ENCODE measurements around the gene GKN2. TPM values are rescaled to one million over a fixed set of nuclear protein-coding genes. Genes with fewer than 3 reads are reported as not detected.

Gene GKN2
- total RNA-seq, 2 experiments from 2014 or later, result not detected

DNA sequence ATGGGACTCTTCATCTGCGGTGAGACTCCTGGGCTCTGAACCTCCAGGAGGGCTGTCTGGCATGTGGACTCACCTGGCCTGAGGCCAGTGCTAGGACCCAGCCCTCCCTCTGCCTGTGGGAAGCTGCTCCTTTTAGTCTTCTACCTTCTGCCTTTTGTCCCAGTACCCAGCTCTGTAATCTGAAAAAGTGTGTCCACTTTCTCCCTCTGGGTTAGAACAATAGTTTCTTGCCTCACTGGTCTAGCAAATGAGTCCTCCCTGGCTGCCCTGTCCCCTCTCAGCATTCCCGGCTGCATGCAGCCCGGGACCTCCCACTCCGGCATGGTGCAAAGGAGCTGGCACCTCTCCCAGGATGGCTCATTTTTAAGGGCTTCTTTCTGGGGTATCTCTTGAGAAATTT is 25.9 kb downstream of the GKN2 start:
- Mint-ChIP-seq H3K4me3 (no peak overlapping the region), H3K9me3 (no peaks in the 10 kb centered on the region)
- POLR2A ChIA-PET, result interaction anchor here (0.9 kb wide), 1 partner anchor 460 kb away, joined by 3 read pairs; the partner anchor contains the start of genes APLF and FBXO48

DNA sequence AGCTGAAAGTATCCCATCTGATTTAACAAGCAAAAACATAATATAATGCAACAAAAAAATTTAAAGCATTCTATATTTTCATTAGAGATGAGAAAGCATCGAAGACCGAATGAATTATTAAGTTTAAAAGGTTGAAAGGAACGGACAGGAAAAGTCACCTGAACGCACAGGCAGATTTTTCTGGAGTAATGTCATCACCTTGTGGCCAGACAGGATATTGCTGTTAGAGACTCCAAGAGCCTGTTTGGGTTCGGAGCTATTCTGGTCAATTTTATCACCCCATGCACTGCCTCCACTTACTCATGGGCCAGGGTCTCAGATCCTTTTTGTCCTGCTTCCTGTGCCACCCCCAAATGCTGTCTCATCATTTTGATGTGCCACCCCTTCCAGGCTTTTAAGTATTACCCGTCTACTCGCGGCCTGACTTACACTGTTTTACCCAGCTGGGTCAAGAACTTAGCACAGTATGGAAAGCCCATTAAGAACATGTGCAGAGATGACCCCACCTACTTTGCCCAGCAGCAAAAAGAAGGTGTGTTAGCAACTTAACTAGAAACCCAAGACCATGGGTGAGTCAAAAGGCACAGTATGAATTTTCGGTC is 27.3 kb downstream of the GKN2 start:
- no peaks in the 10 kb centered on the region for H3K36me3 Mint-ChIP-seq (ENCODE audit: low read depth)
- POLR2A ChIA-PET, result interaction anchor here (0.5 to 2.3 kb wide), 9 partner anchors 12 to 575 kb away, joined by 3 to 15 read pairs (median 4); partner anchors contain the start of genes APLF and FBXO48
- no peak overlapping the region for H3K4me3 Mint-ChIP-seq
- peaks cover 24% of the 10 kb centered on the region for H3K27me3 Mint-ChIP-seq
- CTCF ChIA-PET, result interaction anchor here (0.6 to 5.0 kb wide), 45 partner anchors 9 to 460 kb away, joined by 3 to 75 read pairs (median 5); partner anchors contain the start of genes APLF and FBXO48
- no peak overlapping the region for H3K27ac Mint-ChIP-seq
- H3K4me1 Mint-ChIP-seq, result peaks cover 9% of the 10 kb centered on the region
- no peaks in the 10 kb centered on the region for H3K9me3 Mint-ChIP-seq
- peak; percentile 64 for DNase-seq

More for the DNA sequence above, 25.9 kb downstream of the GKN2 start:
- CTCF ChIA-PET, result interaction anchor here (0.5 to 5.0 kb wide), 14 partner anchors 10 to 462 kb away, joined by 3 to 75 read pairs (median 12); partner anchors contain the start of genes APLF, ARHGAP25 and FBXO48
- H3K27ac Mint-ChIP-seq, result no peak overlapping the region
- no peak for DNase-seq
- H3K4me1 Mint-ChIP-seq, result peaks cover 9% of the 10 kb centered on the region
- peaks cover 31% of the 10 kb centered on the region for H3K27me3 Mint-ChIP-seq
- no peaks in the 10 kb centered on the region for H3K36me3 Mint-ChIP-seq (ENCODE audit: low read depth)

DNA sequence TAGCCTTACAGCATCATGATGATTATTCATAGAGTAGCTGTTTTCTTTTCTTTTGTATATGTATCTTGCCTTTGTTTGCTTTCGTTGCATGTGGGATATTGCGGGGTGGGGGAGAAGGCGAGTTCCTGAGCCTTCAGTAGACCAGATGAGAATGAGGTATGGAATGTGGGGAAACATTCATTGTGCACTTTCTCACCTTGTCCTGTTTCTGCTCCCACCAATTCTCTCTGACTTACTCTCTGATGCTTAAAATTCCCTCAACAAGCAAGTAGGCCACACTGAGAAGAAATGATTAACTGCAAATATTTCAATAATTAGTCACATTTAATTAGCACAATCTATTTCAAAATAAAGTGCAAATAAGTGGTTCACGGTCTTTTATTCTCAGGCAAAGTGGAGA is 31.0 kb downstream of the GKN2 start:
- CTCF ChIA-PET, result interaction anchor here (1.0 to 2.6 kb wide), 4 partner anchors 14 to 458 kb away, joined by 3 to 10 read pairs (median 6); no protein-coding TSS in a partner anchor
- Mint-ChIP-seq H3K36me3 (ENCODE audit: low read depth) (no peaks in the 10 kb centered on the region), H3K27ac (no peak overlapping the region), H3K9me3 (no peaks in the 10 kb centered on the region), H3K4me1 (peaks cover 9% of the 10 kb centered on the region), H3K27me3 (peaks cover 2% of the 10 kb centered on the region), H3K4me3 (no peak overlapping the region)
- DNase-seq, result no peak
- POLR2A ChIA-PET, result interaction anchor here (0.9 to 1.2 kb wide), 3 partner anchors 168 to 456 kb away, joined by 3 to 4 read pairs (median 4); no protein-coding TSS in a partner anchor

DNA sequence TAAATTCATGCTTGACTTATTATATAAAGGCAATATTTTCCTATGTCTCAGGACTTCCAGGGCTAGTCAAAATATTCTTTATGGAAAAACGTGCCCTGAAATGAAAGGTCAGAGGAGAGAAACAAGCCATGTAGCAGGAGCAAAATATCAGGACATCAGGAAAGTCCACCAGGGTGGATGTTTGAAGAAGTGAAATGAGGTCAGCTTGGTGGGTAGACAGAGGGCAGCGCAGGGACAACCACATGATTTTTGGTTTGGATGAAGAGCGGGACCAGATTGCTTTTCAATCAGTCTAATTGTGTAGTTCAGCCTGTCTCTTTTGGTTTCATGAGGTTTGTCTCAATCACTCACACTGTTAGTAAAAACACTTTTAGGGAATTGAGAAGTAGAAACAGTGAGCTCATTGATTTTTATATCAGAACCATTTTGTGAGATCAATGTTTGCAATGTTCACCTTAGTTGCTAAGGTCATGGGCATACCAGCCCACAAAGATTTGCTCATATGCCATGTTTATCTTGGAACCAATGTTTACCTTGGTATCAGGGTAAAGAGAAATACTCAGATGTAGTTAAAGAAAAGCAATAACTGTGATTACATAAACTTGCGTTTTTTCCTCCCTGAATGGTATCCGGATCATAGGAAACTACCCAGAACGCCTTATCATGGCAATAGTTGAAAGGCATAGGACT is 32.1 kb downstream of the GKN2 start:
- H3K36me3 Mint-ChIP-seq (ENCODE audit: low read depth), result no peaks in the 10 kb centered on the region
- H3K4me3 Mint-ChIP-seq, result no peak overlapping the region
- H3K4me1 Mint-ChIP-seq, result peaks cover 16% of the 10 kb centered on the region
- peaks cover 2% of the 10 kb centered on the region for H3K27me3 Mint-ChIP-seq
- no peak for DNase-seq
- ChIA-PET CTCF (interaction anchor here (1.0 to 2.6 kb wide), 3 partner anchors 79 to 457 kb away, joined by 3 to 10 read pairs (median 3); no protein-coding TSS in a partner anchor), POLR2A (no interaction called here)
- no peaks in the 10 kb centered on the region for H3K9me3 Mint-ChIP-seq
- H3K27ac Mint-ChIP-seq, result no peak overlapping the region

DNA sequence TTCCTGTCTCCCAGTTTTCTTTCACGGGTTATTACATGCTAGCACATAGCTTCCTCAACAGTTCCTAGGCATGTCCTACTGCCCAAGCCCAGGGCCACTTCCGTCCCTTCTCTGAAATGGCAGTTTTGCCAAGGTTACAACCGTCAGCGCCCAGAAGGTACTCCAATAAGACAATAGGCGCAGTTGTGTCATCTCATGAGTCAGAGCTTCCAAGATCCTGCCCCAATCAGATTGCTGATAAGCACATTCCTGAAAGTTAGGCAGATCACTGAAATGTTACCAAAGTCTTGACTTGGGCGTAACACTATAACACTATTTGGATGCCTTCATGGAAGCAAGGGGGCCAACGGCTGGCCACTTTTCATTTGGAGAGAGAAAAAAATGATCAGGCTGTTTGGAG is 34.2 kb downstream of the GKN2 start:
- H3K27ac Mint-ChIP-seq, result no peak overlapping the region
- H3K4me1 Mint-ChIP-seq, result peaks cover 14% of the 10 kb centered on the region
- ChIA-PET POLR2A (no interaction called here), CTCF (interaction anchor here (0.8 to 1.6 kb wide), 3 partner anchors 9 to 431 kb away, joined by 3 read pairs; no protein-coding TSS in a partner anchor)
- H3K27me3 Mint-ChIP-seq, result no peaks in the 10 kb centered on the region
- H3K9me3 Mint-ChIP-seq, result no peaks in the 10 kb centered on the region
- no peak for DNase-seq
- H3K4me3 Mint-ChIP-seq, result no peak overlapping the region
- no peaks in the 10 kb centered on the region for H3K36me3 Mint-ChIP-seq (ENCODE audit: low read depth)

DNA sequence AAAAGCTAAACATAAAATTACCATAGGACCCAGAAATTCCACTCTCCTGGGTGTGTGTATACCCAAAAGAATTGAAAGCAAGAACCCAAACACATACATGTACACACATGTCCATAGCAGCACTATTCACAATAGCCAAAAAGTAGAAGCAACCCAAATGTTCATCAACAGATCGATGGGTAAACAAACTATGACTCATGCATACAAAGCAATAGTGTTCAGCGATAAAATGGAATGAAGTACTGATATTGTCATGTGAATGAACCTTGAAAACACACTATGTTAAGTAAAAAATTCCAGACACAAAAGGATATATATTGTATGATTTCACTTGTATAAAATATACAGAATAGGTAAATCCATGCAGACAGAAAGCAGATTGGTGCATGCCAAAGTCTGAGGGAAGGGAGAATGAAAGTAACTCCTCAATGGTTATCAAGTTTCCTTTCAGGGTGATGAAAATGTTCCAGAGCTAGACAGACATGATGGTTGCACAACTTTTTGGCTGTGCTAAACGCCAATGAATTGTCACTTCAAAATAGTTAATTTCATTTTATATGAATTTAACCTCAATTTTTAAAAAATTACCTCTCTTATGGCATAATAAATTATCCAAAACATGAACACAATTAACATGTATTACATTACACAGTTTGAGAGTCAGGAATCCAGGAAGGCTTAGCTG is 35.5 kb downstream of the GKN2 start:
- Mint-ChIP-seq H3K9me3 (no peaks in the 10 kb centered on the region), H3K4me1 (peaks cover 14% of the 10 kb centered on the region), H3K4me3 (no peak overlapping the region), H3K27me3 (no peaks in the 10 kb centered on the region), H3K36me3 (ENCODE audit: low read depth) (no peaks in the 10 kb centered on the region), H3K27ac (no peak overlapping the region)
- ChIA-PET CTCF (interaction anchor here (0.6 to 0.9 kb wide), 2 partner anchors 208 to 429 kb away, joined by 3 read pairs; no protein-coding TSS in a partner anchor), POLR2A (no interaction called here)
- DNase-seq, result no peak

DNA sequence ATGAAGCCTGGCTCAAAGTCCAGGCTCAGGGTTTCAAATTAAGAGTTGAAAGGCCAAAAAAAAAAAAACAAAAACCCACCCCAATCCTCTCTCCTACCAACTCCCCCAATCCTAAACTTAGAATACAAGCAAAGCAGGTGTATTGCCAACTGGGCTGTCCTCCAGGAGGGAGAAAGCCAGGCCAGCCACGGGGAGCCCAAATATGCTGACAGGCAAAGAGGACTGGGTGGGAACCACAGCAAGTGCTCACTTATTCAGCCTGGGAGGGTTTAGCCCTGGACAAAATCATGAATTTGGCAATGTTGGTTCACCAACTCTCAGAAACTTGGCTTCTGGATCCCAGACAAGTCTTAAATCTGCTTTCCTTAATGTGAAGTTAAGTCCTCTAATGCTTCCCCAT is 36.5 kb downstream of the GKN2 start:
- H3K27ac Mint-ChIP-seq, result no peak overlapping the region
- no peak overlapping the region for H3K4me3 Mint-ChIP-seq
- H3K27me3 Mint-ChIP-seq, result no peaks in the 10 kb centered on the region
- no peaks in the 10 kb centered on the region for H3K36me3 Mint-ChIP-seq (ENCODE audit: low read depth)
- no peaks in the 10 kb centered on the region for H3K9me3 Mint-ChIP-seq
- no peak for DNase-seq
- ChIA-PET CTCF (interaction anchor here (0.6 kb wide), 1 partner anchor 428 kb away, joined by 3 read pairs; no protein-coding TSS in a partner anchor), POLR2A (no interaction called here)
- H3K4me1 Mint-ChIP-seq, result peaks cover 14% of the 10 kb centered on the region

DNA sequence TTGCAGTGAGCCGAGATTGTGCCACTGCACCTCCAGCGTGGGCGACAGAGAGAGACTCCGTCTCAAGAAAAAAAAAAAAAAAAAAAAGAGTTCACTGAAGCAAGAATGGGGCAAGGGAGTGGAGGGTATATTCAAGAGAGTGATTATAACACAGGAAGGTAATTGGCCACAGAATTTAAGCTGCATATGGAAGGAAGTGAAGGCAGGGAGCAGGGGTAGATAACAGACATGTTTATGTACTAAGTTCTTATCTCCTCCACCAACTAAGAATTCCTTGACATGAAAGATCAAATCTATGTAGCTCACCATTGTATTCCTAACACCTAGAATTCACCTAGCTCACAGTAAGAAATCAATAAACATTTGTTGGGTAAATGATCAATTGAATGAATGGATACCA is 37.3 kb downstream of the GKN2 start:
- no peaks in the 10 kb centered on the region for H3K9me3 Mint-ChIP-seq
- no peak overlapping the region for H3K4me3 Mint-ChIP-seq
- H3K27me3 Mint-ChIP-seq, result no peaks in the 10 kb centered on the region
- ChIA-PET POLR2A (interaction anchor here (4.6 kb wide), 1 partner anchor 9 kb away, joined by 15 read pairs; no protein-coding TSS in a partner anchor), CTCF (interaction anchor here (0.7 to 1.1 kb wide), 3 partner anchors 10 to 549 kb away, joined by 3 to 7 read pairs (median 6); no protein-coding TSS in a partner anchor)
- no peak overlapping the region for H3K27ac Mint-ChIP-seq
- peaks cover 17% of the 10 kb centered on the region for H3K4me1 Mint-ChIP-seq
- no peaks in the 10 kb centered on the region for H3K36me3 Mint-ChIP-seq (ENCODE audit: low read depth)
- no peak for DNase-seq

DNA sequence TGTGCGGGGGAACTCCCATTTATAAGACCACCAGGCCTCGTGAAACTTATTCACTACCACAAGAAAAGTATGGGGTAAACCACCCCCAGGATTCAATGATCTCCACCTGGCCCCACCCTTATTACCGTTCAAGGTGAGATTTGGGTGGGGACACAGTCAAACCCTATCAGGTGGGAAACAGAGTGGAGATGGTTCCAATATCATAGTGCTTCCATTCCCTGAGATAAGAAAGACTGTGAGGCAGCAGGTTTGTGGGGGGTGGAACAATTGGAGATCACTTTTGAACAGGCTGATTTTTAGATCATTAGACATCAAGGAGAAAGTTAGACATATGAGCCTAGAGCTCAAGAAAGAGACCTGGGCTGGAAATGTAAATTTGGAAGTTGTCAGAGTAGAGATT is 39.3 kb downstream of the GKN2 start:
- H3K36me3 Mint-ChIP-seq (ENCODE audit: low read depth), result no peaks in the 10 kb centered on the region
- no peak overlapping the region for H3K27ac Mint-ChIP-seq
- DNase-seq, result no peak
- POLR2A ChIA-PET, result interaction anchor here (0.9 to 4.6 kb wide), 9 partner anchors 11 to 448 kb away, joined by 3 to 15 read pairs (median 5); partner anchors contain the start of genes APLF, ARHGAP25 and FBXO48
- H3K4me1 Mint-ChIP-seq, result peaks cover 36% of the 10 kb centered on the region
- no peaks in the 10 kb centered on the region for H3K27me3 Mint-ChIP-seq
- H3K4me3 Mint-ChIP-seq, result no peak overlapping the region
- CTCF ChIA-PET, result interaction anchor here (1.1 to 3.6 kb wide), 7 partner anchors 12 to 426 kb away, joined by 3 to 38 read pairs (median 8); no protein-coding TSS in a partner anchor
- H3K9me3 Mint-ChIP-seq, result no peaks in the 10 kb centered on the region

DNA sequence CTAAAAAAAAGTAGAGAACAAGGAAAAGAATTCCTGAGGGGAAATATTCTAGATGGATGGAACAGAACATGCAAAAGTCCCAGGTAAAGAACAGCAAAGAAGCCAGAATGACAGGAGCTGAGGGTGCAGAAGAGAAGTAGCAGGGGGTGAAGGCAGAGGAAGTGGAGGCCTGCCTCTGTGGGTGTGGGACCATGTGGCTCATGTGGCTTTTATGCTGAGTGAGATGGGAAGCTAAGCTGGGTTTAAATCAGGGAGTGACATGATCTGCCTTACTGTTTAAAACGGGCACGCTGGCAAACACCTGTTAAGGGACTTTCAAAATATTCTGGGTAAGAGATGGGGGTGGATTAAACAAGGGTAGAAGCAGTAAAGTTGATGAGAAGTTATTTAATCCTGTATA is 40.0 kb downstream of the GKN2 start:
- no peak overlapping the region for H3K27ac Mint-ChIP-seq
- peaks cover 42% of the 10 kb centered on the region for H3K4me1 Mint-ChIP-seq
- ChIA-PET POLR2A (interaction anchor here (0.7 to 4.6 kb wide), 13 partner anchors 12 to 447 kb away, joined by 3 to 15 read pairs (median 4); partner anchors contain the start of genes APLF, ARHGAP25 and FBXO48), CTCF (interaction anchor here (0.9 to 3.6 kb wide), 10 partner anchors 12 to 449 kb away, joined by 3 to 38 read pairs (median 4); no protein-coding TSS in a partner anchor)
- no peak overlapping the region for H3K4me3 Mint-ChIP-seq
- no peaks in the 10 kb centered on the region for H3K27me3 Mint-ChIP-seq
- DNase-seq, result peak; percentile 80
- H3K9me3 Mint-ChIP-seq, result no peaks in the 10 kb centered on the region
- H3K36me3 Mint-ChIP-seq (ENCODE audit: low read depth), result no peaks in the 10 kb centered on the region

DNA sequence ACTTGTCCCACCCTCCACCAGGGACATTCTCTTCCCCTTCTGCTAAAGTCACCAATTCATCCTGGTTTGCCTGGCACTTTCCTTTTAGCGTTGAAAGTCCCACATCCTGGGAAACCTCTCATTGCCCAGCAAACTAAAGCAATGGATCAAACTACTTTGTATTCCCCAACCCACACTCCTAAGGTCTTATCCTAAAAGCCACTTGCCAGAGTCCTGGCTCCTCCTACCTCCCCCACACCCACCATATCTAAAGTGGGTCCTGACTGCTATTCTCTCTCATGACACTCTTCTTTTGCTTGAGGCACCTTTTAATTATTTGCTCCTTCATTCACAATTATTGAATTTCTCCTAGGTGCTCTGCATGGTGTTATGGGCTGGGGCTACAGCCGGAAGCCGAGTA is 40.6 kb downstream of the GKN2 start:
- H3K27me3 Mint-ChIP-seq, result no peaks in the 10 kb centered on the region
- no peak overlapping the region for H3K27ac Mint-ChIP-seq
- H3K9me3 Mint-ChIP-seq, result no peaks in the 10 kb centered on the region
- no peak overlapping the region for H3K4me3 Mint-ChIP-seq
- H3K4me1 Mint-ChIP-seq, result peaks cover 48% of the 10 kb centered on the region
- DNase-seq, result no peak
- ChIA-PET CTCF (interaction anchor here (0.9 to 3.6 kb wide), 12 partner anchors 13 to 449 kb away, joined by 3 to 38 read pairs (median 4); no protein-coding TSS in a partner anchor), POLR2A (interaction anchor here (0.6 to 4.6 kb wide), 13 partner anchors 13 to 446 kb away, joined by 3 to 15 read pairs (median 3); partner anchors contain the start of genes APLF, ARHGAP25 and FBXO48)
- H3K36me3 Mint-ChIP-seq (ENCODE audit: low read depth), result peaks cover 3% of the 10 kb centered on the region

DNA sequence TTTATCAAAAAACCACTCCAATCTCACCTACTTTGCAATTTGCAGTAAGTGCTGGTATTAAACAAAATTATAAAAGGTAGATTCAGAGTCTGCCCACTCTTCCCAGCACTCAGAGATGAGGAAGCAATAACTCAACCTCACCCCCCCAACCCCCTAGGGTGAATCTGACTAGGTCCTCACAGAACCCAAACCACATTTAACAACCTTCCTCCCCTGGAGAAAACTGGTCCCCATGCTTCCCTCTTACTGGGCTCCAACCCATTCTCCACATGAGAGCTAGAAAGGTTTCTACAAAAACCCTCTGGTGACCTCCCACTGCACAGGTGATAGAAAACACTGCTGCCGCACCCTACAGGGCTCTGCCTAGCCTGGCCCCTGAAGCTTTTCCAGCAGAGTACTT is 41.0 kb downstream of the GKN2 start:
- H3K36me3 Mint-ChIP-seq (ENCODE audit: low read depth), result peaks cover 4% of the 10 kb centered on the region

More for the DNA sequence above, 41.0 kb downstream of the GKN2 start:
- POLR2A ChIA-PET, result interaction anchor here (0.6 to 4.6 kb wide), 9 partner anchors 13 to 446 kb away, joined by 3 to 15 read pairs (median 3); partner anchors contain the start of genes APLF and FBXO48
- CTCF ChIA-PET, result interaction anchor here (1.1 to 3.6 kb wide), 7 partner anchors 13 to 448 kb away, joined by 3 to 38 read pairs (median 4); no protein-coding TSS in a partner anchor
- Mint-ChIP-seq H3K4me3 (no peak overlapping the region), H3K27ac (no peak overlapping the region), H3K27me3 (no peaks in the 10 kb centered on the region), H3K4me1 (peaks cover 50% of the 10 kb centered on the region), H3K9me3 (no peaks in the 10 kb centered on the region)
- DNase-seq, result no peak

Measured in activated CD4-positive, alpha-beta memory T cell treated with anti-CD3 and anti-CD28 coated beads, Interleukin-2, amount 10 ng/mL, durations not matched to agents 7 days and 5 days (primary cell).